Transverse colon (tissue), 3 donors: ENCODE data around the gene PARD6B.

ENCODE experiments used
- POLR2A ChIP-seq: fragments of 450-650 bp; IDR thresholded peaks from one replicate; pipeline ENCODE4 v1.6.1; 2016; ENCODE audit warnings: antibody characterized with exemption, mild to moderate bottlenecking, moderate library complexity
- POLR2AphosphoS5 ChIP-seq, 3 donors: sonication (generic); formaldehyde crosslinking; IDR thresholded peaks; one replicate each; pipeline ENCODE4 v1.6.1; 2016; ENCODE audit warnings: antibody characterized with exemption in 3 of 3

- no peak for TF ChIP-seq POLR2AphosphoS5 (IDR thresholded peaks at IDR 0.05)
- TF ChIP-seq POLR2A: no peak
Observed at GRCh38 chr20:50765674-50766073, 34.3 kb downstream of the PARD6B start.
